B cell (primary cell): ENCODE data around the gene PDZD2. TPM values are rescaled to one million over a fixed set of nuclear protein-coding genes. Genes with fewer than 3 reads are reported as not detected.

ENCODE experiments used
- ATAC-seq: fragments of 200-7000 bp; cut with Tn5 transposase; one replicate; pipeline ENCODE4 v1.10.0; 2021; ENCODE audit warnings: low read depth, mild to moderate bottlenecking, moderate number of reproducible peaks, moderate library complexity
- CTCF ChIA-PET: fragments of 350-600 bp; sonication (Branson Sonifier 250); formaldehyde crosslinking; loops from one replicate; lab custom pipeline; 2021; ENCODE audit warnings: antibody characterized with exemption, inconsistent platforms; lab: Charles Lee
- POLR2A ChIA-PET: fragments of 350-600 bp; sonication (Branson Sonifier 250); formaldehyde crosslinking; loops from one replicate; lab custom pipeline; 2021; ENCODE audit warnings: antibody characterized with exemption; lab: Charles Lee
- DNase-seq: peaks from one replicate; pipeline ENCODE4 v3.0.0; 2013
- H2AFZ ChIP-seq: 2 replicates; pipeline ENCODE4 v1.6.1; 2012; ENCODE audit warnings: mild to moderate bottlenecking, low read depth, low read length; ENCODE audit not compliant: insufficient read depth, poor library complexity, severe bottlenecking
- H3K27ac ChIP-seq, 2 donors: 1 replicate in 1 of 2; 2 replicates in 1 of 2; pipeline ENCODE4 v1.5.1; 2012 to 2013; ENCODE audit warnings: low read length in 2 of 2, mild to moderate bottlenecking in 2 of 2, moderate library complexity in 1 of 2
- H3K27me3 ChIP-seq, 4 experiments: fragments of 200-600 bp in 1 of 4; sonication (generic) in 1 of 4; replicated peaks in 1 of 4; 1 replicate in 2 of 4; 2 replicates in 2 of 4; pipeline versions ENCODE4 v1.6.1 to v1.7.0; 2013 to 2016; ENCODE audit warnings: low read length in 3 of 4, mild to moderate bottlenecking in 2 of 4, mixed read lengths in 1 of 4, moderate library complexity in 1 of 4; ENCODE audit not compliant: insufficient read depth in 4 of 4, control insufficient read depth in 3 of 4; ENCODE audit errors: control extremely low read depth in 1 of 4
- H3K36me3 ChIP-seq, 2 experiments: replicated peaks in 1 of 2; 1 replicate in 1 of 2; 2 replicates in 1 of 2; pipeline versions ENCODE4 v1.6.1 to v1.7.1; 2013; ENCODE audit warnings: low read length in 1 of 2; ENCODE audit not compliant: insufficient read depth in 2 of 2, control insufficient read depth in 1 of 2; ENCODE audit errors: control extremely low read depth in 1 of 2, extremely low read depth in 1 of 2
- H3K4me1 ChIP-seq, 2 donors: fragments of 200-600 bp in 1 of 2; sonication (generic) in 1 of 2; 1 replicate in 1 of 2; 2 replicates in 1 of 2; pipeline versions ENCODE4 v1.5.1 to v1.6.1; 2013 to 2017; ENCODE audit warnings: low read length in 2 of 2; ENCODE audit not compliant: control insufficient read depth in 2 of 2, insufficient read depth in 2 of 2
- H3K4me2 ChIP-seq: replicated peaks from 2 replicates; pipeline ENCODE3; 2012; ENCODE audit warnings: mild to moderate bottlenecking, low read depth, low read length; ENCODE audit not compliant: poor library complexity, severe bottlenecking
- H3K4me3 ChIP-seq, 5 experiments: fragments of 200-600 bp in 1 of 5; sonication (generic) in 1 of 5; 1 replicate in 3 of 5; 2 replicates in 2 of 5; pipeline versions ENCODE4 v1.5.1 to v1.7.0; 2011 to 2016; ENCODE audit warnings: low read length in 4 of 5, mild to moderate bottlenecking in 4 of 5, low read depth in 2 of 5, control low read depth in 1 of 5, moderate library complexity in 1 of 5; ENCODE audit not compliant: insufficient read depth in 1 of 5; ENCODE audit errors: control extremely low read depth in 1 of 5, extremely low read depth in 1 of 5
- H3K79me2 ChIP-seq: fragments of 200-600 bp; sonication (generic); one replicate; pipeline ENCODE4 v1.6.0; 2016; ENCODE audit warnings: low read length; ENCODE audit not compliant: control insufficient read depth, insufficient read depth
- H3K9ac ChIP-seq: fragments of 200-600 bp; sonication (generic); 2 replicates; pipeline ENCODE4 v1.6.1; 2017; ENCODE audit warnings: mild to moderate bottlenecking, low read length, moderate library complexity
- H3K9me3 ChIP-seq, 3 donors: one replicate each; pipeline versions ENCODE4 v1.6.1 to v1.7.1; 2013; ENCODE audit warnings: low read length in 2 of 3; ENCODE audit not compliant: control insufficient read depth in 2 of 3, insufficient read depth in 1 of 3; ENCODE audit errors: control extremely low read depth in 1 of 3
- H4K20me1 ChIP-seq: 2 replicates; pipeline ENCODE4 v1.6.0; 2012; ENCODE audit warnings: mild to moderate bottlenecking, low read length; ENCODE audit not compliant: insufficient read depth, control insufficient read depth, poor library complexity, severe bottlenecking
- H3K27ac Mint-ChIP-seq: one replicate; pipeline ENCODE4 v1.8.0; 2021; ENCODE audit warnings: mixed read lengths
- H3K27me3 Mint-ChIP-seq: one replicate; pipeline ENCODE4 v1.8.0; 2021; ENCODE audit warnings: mixed read lengths
- H3K4me1 Mint-ChIP-seq: one replicate; pipeline ENCODE4 v1.8.0; 2021; ENCODE audit warnings: mixed read lengths
- H3K4me3 Mint-ChIP-seq: one replicate; pipeline ENCODE4 v1.8.0; 2021; ENCODE audit warnings: mixed read lengths
- H3K9me3 Mint-ChIP-seq: one replicate; pipeline ENCODE4 v1.8.0; 2022; ENCODE audit warnings: mixed read lengths; ENCODE audit not compliant: insufficient read depth
- CTCF ChIP-seq: fragments of 200-600 bp; IDR thresholded peaks from one replicate; pipeline ENCODE4 v1.8.0; 2022; ENCODE audit warnings: antibody characterized with exemption, mild to moderate bottlenecking
- EZH2 ChIP-seq: IDR thresholded peaks from 2 replicates; pipeline ENCODE4 v1.6.1; 2012; ENCODE audit warnings: borderline replicate concordance, low read depth, mild to moderate bottlenecking, moderate library complexity, low read length; ENCODE audit not compliant: insufficient read depth, poor library complexity, severe bottlenecking
- WGBS: methylation state at CpG from one replicate; pipeline ENCODE4 v1.1.5; 2013; ENCODE audit warnings: missing lambda C conversion rate; ENCODE audit not compliant: insufficient coverage; 5-methylcytosine and 5-hydroxymethylcytosine counted together
- intact Hi-C: fragments of 100-400 bp; cut with micrococcal nuclease; formaldehyde crosslinking; loops from one replicate; pipeline ENCODE4 v1.10.0; 2022
- polyA plus RNA-seq: library from polyadenylated mRNA; depleted of rRNA; stranded (reverse); fragments of >200 nt; gene quantifications from 2 replicates; pipeline ENCODE4 v1.2.3, GENCODE V29; 2012
- total RNA-seq, 2 donors: library from RNA; stranded (reverse); fragments of 120-200 nt in 1 of 2; gene quantifications; 1 replicate in 1 of 2; 2 replicates in 1 of 2; pipeline versions ENCODE4 v1.2.3 to v1.2.4, GENCODE V29; 2013 to 2022

The PDZD2 gene
- total and polyA plus RNA-seq, 2 donors (not counting 1 experiment from before 2014, with no cell fraction given): not detected

- Histone ChIP-seq H3K79me2 (no peaks in the 10 kb centered on the region), H3K27ac (no peak overlapping the region), H3K9me3 (no peaks in the 10 kb centered on the region), H2AFZ (no peak overlapping the region), H3K4me3 (no peak overlapping the region), H3K4me1 (no peaks in the 10 kb centered on the region), H3K4me2 (no peak overlapping the region), H3K9ac (no peak overlapping the region), H3K36me3 (peaks cover 0 to 31% of the 10 kb centered on the region in 2 experiments), H4K20me1 (no peaks in the 10 kb centered on the region), H3K27me3 (no peaks in the 10 kb centered on the region)
- H3K9me3 Mint-ChIP-seq: no peaks in the 10 kb centered on the region
- H3K27me3 Mint-ChIP-seq: no peaks in the 10 kb centered on the region
- WGBS: 100% methylated on average over 11 of the region's 12 CpGs
- no peak for ATAC-seq
- DNase-seq: no peak
- H3K4me3 Mint-ChIP-seq: no peak overlapping the region
- TF ChIP-seq EZH2 (no peak), CTCF (no peak)
- intact Hi-C loops: no loop called here
- H3K4me1 Mint-ChIP-seq: no peaks in the 10 kb centered on the region
- CTCF ChIA-PET: no interaction called here
- POLR2A ChIA-PET: no interaction called here
- H3K27ac Mint-ChIP-seq: no peak overlapping the region
These were observed 464.6 kb downstream of the PDZD2 start for GRCh38 chr5:32103521-32103920.

DNA sequence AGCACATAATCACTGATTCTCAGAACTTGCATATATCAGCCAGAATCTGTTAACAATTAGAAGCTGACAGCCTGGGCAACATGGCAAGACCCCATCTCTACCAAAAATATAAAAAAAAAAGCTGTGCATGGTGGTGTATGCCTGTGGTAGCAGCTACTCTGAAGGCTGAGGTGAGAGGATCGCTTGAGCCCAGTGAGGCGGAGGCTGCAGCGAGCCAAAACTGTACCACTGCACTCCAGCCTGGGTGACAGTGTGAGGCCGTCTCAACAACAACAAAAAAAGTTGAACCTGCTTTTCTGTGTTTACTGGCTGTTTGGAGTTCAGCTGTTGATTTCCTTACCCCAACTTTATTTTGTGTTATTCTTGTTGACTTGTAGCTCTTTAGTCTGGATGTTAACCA lies 468.4 kb downstream of the PDZD2 start:
- Histone ChIP-seq H2AFZ (no peak overlapping the region), H3K36me3 (peaks cover 3 to 48% of the 10 kb centered on the region in 2 experiments), H3K9me3 (no peaks in the 10 kb centered on the region), H3K27me3 (no peaks in the 10 kb centered on the region), H3K4me3 (no peak overlapping the region), H3K4me2 (no peak overlapping the region), H3K9ac (no peak overlapping the region), H3K4me1 (no peaks in the 10 kb centered on the region), H3K27ac (no peak overlapping the region), H3K79me2 (no peaks in the 10 kb centered on the region), H4K20me1 (no peaks in the 10 kb centered on the region)
- no peaks in the 10 kb centered on the region for H3K9me3 Mint-ChIP-seq
- WGBS: no CpG with 5 or more reads among the region's 4 CpGs
- TF ChIP-seq CTCF (no peak), EZH2 (no peak)
- intact Hi-C loops: no loop called here
- H3K4me3 Mint-ChIP-seq: no peak overlapping the region
- H3K27ac Mint-ChIP-seq: no peak overlapping the region
- POLR2A ChIA-PET: no interaction called here
- no peaks in the 10 kb centered on the region for H3K27me3 Mint-ChIP-seq
- ATAC-seq (no peak), DNase-seq (no peak)
- H3K4me1 Mint-ChIP-seq: no peaks in the 10 kb centered on the region
- CTCF ChIA-PET: interaction anchor here (0.6 to 2.7 kb wide), 2 partner anchors 14 to 383 kb away, joined by 4 to 11 read pairs; no protein-coding TSS in a partner anchor
